Measurements from ENCODE around the gene C4B. TPM values are rescaled to one million over a fixed set of nuclear protein-coding genes. Genes with fewer than 3 reads are reported as not detected.
"Not testable (repeated sequence)": the region's sequence is repeated elsewhere in the genome, so short reads cannot be mapped to it uniquely, and the experiment has no call there.

Gene C4B
- total RNA-seq, 1 donor from 2014 or later: 1.2 TPM

DNA sequence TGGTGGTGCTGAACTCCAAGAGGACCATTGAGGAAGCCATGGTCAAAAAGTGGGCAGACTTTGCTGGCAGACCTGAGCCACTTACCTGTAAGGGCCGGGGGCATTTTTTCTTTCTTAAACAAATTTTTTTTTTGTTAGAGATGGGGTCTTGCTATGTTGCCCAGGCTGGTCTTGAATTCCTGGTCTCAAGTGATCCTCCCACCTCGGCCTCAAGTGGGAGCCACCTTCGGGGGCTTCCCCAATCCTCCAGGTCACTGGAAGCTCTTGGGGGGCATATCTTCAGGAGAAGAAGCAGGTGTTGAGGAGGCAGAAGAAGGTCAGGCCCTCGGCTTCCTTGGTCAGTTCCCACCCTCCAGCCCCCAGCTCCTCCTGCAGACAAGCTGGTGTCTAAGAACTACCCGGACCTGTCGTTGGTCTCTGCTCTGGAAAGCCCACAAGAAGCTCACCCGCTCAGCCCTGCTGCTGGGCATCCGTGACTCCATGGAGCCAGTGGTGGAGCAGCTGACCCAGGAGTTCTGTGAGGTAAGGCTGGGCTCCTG lies 8.5 kb upstream of the C4B start:
- H3K4me3 ChIP-seq (ENCODE audit: low read depth, low read length); DNase-seq (ENCODE audit: low read depth): not testable (repeated sequence)

DNA sequence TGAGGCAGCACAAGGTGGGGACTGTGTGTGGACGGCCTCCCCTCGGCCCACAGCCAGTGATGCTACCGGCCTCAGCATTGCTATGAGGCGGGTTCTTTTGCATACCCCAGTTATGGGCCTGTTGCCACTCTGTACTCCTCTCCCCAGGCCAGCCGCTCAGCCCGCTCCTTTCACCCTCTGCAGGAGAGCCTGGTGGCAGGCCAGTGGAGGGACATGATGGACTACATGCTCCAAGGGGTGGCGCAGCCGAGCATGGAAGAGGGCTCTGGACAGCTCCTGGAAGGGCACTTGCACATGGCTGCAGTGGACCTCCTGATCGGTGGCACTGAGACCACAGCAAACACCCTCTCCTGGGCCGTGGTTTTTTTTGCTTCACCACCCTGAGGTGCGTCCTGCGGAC lies 7.5 kb upstream of the C4B start:
- not testable (repeated sequence) for DNase-seq (ENCODE audit: low read depth); H3K4me3 ChIP-seq (ENCODE audit: low read depth, low read length)

DNA sequence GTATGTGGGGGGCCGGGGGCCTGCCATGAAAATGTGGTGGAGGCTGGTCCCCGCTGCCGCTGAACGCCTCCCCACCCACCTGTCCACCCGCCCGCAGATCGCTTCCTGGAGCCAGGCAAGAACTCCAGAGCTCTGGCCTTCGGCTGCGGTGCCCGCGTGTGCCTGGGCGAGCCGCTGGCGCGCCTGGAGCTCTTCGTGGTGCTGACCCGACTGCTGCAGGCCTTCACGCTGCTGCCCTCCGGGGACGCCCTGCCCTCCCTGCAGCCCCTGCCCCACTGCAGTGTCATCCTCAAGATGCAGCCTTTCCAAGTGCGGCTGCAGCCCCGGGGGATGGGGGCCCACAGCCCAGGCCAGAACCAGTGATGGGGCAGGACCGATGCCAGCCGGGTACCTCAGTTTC lies 6.6 kb upstream of the C4B start:
- not testable (repeated sequence) for H3K4me3 ChIP-seq (ENCODE audit: low read depth, low read length); DNase-seq (ENCODE audit: low read depth)

DNA sequence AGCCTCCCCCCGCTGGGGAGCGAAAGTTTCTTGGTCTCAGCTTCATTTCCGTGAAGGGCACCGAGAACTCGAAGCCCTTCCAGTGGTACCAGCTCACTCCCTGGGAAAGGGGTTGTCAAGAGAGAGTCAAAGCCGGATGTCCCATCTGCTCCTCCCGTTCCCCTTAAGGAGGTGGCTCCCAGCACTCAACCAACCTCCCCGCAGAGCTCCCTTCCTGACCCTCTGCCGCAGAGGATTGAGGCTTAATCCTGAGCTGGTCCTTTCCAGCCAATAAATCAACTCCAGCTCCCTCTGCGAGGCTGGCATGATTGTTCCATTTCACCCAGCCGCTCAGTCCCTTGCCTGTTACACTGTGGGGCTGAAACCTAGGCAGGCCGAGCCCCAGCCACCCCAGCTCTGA lies 6.0 kb upstream of the C4B start:
- H3K4me3 ChIP-seq (ENCODE audit: low read depth, low read length); DNase-seq (ENCODE audit: low read depth): not testable (repeated sequence)

DNA sequence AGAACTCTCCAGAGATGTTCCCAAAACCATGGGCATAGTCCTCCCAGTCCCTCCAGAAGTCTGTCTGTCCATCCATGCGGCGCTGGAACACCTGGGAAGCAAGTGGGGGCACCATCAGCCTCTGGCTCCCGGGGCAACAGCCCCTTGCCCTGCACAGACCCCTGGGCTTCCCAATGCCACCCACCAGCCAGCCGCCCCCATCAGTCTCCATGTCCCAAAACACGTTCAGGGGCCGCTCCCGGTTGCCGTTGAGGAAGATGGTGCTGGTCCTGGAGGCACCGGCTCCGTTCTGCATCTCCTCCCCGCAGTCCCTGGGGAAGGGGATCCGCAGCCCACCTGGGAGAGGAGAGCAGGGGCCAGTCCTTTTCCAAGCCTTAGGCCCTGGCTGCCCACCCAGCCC lies 5.1 kb upstream of the C4B start:
- H3K4me3 ChIP-seq (ENCODE audit: low read depth, low read length); DNase-seq (ENCODE audit: low read depth): not testable (repeated sequence)

DNA sequence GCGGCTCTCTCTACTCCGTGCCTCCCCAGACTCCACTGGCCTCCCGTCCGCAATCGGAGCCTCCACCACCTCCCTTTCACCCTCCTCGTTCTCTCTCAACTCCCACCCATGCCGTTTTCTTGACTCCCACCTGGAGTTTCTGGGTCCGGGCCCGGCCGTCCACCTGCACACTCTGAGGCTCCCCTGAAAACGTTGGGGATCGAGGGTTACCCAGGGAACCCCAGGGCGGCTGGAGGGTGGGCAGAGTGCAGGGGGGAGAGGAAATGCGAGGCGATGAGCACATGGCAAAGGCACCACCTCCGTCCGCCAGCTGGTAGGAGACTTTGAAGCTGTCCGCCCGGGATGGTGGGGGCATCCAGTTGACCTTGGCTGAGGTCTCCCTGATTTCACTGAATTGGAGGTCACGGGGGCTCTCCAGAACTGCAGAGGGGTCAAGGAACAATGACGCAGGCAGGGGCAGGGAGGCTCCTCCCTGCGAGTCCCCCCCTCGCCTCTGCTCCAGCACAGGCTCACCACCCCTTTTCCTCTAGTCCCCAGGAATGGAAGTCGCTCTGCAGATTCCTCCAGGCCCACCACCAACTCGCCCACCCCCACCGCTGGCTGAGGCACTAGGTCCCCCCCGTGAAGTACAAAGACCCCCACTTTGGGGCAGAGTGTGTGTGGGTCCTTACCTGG lies 3.6 kb upstream of the C4B start:
- not testable (repeated sequence) for DNase-seq (ENCODE audit: low read depth); H3K4me3 ChIP-seq (ENCODE audit: low read depth, low read length)

DNA sequence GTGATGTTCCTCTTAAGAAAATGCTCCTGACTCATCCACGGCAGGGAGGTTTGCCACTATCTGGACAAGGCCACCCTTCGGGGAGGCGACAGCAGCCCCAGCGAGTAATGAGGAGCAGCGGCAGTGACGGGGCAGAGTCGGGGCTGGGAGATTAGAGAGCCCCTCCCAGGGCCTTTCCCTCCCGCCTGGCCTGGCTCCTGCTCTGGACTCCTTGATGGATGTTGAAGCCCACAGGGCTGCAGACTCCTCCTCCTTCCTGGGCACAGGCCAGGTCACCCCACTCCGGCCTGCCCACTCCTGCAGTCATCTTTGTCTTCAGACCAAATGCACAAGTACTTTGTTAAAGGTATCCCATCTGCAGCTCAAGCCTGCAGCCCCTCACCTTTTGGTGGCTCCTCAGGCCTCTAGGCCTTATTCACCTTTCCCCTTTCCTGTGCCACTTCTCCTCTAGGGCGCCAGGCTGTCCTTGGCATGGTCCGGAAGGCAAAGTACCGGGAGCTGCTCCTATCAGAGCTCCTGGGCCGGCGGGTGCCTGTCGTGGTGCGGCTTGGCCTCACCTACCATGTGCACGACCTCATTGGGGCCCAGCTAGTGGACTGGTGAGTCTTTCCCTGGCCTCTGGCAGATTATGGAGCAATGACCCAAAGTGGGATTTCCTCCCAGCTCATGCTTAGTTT lies 1.5 kb upstream of the C4B start:
- not testable (repeated sequence) for H3K4me3 ChIP-seq (ENCODE audit: low read depth, low read length); DNase-seq (ENCODE audit: low read depth)

DNA sequence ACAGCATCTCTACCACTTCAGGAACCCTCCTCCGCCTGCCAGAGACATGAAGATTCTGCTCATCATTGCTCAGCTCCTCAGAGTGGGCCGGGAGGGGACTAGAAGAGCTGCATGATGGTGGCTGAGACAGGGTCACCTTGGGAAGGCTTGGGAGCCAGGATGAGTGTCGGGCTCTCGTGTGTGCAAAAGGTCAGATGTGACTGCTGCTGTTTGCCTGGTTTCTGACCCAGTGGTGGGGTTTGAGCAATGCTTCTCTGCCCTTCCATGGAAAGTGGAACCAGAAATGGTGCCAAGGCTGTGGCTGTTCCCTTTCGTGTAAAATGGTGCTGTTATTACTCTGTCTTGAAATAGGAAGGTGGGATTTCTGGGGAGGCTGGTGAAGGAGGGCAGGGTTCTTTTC lies 857 bp upstream of the C4B start:
- DNase-seq (ENCODE audit: low read depth); H3K4me3 ChIP-seq (ENCODE audit: low read depth, low read length): not testable (repeated sequence)

DNA sequence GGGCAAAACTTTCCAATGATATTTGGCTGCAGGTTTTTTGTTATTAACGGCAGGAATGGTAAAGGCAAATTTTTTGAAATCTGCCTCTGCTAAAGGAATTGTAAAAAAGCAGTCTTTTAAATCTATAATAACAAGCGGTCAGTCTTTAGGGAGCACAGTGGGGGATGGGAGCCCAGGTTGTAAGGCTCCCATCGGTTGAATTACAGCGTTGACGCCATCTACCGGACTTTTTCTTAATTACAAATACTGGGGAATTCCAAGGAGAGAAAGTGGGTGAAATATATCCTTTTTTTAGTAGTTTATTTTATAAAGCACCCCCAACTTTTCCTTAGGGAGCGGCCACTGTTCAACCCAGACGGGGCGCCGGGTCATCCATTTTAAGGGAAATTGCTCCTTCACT lies 7.5 kb downstream of the C4B start:
- not testable (repeated sequence) for H3K4me3 ChIP-seq (ENCODE audit: low read depth, low read length); DNase-seq (ENCODE audit: low read depth)

DNA sequence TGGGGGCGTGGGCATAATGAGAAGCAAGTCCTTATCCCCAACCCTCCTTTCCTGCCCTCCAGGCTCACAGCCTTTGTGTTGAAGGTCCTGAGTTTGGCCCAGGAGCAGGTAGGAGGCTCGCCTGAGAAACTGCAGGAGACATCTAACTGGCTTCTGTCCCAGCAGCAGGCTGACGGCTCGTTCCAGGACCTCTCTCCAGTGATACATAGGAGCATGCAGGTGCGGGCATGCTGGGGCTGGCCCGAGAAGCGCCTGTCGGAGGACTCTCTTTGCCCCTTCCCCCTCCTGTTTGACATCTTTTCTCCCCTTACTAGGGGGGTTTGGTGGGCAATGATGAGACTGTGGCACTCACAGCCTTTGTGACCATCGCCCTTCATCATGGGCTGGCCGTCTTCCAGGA lies 14.0 kb downstream of the C4B start:
- not testable (repeated sequence) for H3K4me3 ChIP-seq (ENCODE audit: low read depth, low read length); DNase-seq (ENCODE audit: low read depth)

DNA sequence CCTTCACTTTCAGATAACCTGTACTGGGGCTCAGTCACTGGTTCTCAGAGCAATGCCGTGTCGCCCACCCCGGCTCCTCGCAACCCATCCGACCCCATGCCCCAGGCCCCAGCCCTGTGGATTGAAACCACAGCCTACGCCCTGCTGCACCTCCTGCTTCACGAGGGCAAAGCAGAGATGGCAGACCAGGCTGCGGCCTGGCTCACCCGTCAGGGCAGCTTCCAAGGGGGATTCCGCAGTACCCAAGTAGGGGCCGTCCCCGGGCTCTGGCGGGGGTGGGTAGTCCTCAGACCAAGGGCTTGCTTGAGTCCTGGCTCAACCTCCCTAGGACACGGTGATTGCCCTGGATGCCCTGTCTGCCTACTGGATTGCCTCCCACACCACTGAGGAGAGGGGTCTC lies 15.0 kb downstream of the C4B start:
- DNase-seq (ENCODE audit: low read depth); H3K4me3 ChIP-seq (ENCODE audit: low read depth, low read length): not testable (repeated sequence)

DNA sequence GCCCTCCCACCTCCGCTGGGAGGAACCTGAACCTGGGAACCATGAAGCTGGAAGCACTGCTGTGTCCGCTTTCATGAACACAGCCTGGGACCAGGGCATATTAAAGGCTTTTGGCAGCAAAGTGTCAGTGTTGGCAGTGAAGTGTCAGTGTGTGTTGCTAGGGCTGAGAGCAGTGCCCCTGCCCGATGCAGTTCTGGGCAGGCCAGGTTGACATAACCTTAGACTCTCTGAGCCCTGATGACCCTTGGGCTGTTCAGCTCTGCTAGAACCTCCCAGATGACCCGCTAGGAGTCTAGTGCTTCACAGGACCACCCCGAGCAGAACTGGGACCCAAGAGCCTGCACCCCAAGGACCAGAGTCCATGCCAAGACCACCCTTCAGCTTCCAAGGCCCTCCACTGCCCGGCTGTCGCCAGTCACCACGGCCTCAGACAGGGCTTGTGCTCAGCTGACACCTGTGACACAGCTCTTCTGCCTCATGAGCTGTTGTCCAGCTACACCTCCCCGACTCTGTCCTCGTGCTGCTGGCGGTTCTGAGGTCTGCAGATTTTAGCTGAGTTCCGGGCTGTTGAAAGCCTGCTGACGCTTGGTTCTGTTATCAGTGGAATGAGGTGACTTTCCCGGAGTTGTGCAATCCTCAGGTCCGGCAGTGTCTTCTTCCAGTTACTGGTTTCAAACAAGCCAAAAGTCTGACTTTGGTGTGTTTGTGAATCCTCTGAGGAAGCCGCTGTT lies 20.9 kb downstream of the C4B start:
- H3K4me3 ChIP-seq (ENCODE audit: low read depth, low read length); DNase-seq (ENCODE audit: low read depth): not testable (repeated sequence)

DNA sequence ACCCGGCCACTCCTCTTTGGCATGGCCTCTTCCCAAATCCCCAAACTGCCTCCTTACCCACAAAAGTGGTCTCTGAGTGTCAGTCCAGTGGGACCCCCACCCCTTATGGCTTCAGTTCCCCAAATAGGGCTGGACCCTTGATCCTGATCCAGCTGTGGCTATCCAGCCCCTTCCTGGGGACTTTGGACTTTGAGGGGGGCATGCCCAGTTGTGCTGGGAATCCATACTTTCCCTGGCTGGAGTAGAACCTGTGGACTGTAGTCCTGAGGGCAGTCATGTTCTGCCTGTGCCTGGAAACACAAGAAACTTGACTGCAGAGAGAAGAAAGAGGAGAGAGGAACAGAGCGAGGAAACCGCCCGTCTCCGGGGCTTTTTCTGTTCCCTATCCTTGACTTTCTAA lies 22.5 kb downstream of the C4B start:
- H3K4me3 ChIP-seq (ENCODE audit: low read depth, low read length); DNase-seq (ENCODE audit: low read depth): not testable (repeated sequence)

DNA sequence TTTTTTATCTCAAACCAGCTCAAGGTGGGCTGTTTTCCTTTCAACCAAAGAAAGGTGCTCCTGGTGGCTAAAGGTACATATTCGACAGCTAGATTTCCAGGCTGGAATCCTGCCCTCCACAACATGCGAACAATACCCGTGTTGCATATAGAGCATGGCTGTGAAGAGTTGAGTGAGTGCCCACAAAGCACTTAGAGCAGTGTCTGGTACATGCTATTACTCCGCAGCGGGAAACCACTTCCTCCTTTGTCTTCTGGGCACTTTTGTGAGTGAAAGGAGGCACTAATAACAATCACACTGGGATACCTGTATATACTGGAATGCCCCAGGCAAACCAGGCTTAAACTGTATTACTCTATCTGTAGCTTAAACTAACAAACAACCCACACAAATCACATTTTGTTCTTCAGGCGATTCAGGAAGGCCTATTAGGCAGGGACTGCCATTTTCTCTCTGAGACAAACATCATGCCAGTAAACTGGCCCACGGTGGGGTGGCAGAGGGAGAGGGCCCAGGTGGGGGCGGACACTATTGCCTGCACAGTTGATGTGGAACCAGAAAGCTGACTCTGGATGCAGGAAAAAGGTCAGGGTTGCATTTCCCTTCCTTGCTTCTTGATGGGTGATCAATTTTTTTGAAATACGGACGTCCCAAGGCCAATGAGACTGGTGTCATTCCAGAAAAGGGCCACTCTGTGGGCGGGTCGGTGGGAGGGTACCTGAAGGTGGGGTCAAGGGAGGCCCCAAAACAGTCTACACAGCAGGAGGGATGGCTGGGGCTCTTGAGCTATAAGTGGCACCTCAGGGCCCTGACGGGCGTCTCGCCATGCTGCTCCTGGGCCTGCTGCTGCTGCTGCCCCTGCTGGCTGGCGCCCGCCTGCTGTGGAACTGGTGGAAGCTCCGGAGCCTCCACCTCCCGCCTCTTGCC lies 23.3 kb downstream of the C4B start, which contains the start of gene CYP21A2:
TSS of gene CYP21A2 (plus strand) at position 818 of the 927 bp plus-strand sequence. CDS start at position 826, 8 bp downstream.
- not testable (repeated sequence) for H3K4me3 ChIP-seq (ENCODE audit: low read depth, low read length); DNase-seq (ENCODE audit: low read depth)

DNA sequence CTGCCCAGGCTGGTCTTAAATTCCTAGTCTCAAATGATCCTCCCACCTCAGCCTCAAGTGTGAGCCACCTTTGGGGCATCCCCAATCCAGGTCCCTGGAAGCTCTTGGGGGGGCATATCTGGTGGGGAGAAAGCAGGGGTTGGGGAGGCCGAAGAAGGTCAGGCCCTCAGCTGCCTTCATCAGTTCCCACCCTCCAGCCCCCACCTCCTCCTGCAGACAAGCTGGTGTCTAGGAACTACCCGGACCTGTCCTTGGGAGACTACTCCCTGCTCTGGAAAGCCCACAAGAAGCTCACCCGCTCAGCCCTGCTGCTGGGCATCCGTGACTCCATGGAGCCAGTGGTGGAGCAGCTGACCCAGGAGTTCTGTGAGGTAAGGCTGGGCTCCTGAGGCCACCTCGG lies 24.3 kb downstream of the C4B start:
- H3K4me3 ChIP-seq (ENCODE audit: low read depth, low read length); DNase-seq (ENCODE audit: low read depth): not testable (repeated sequence)

DNA sequence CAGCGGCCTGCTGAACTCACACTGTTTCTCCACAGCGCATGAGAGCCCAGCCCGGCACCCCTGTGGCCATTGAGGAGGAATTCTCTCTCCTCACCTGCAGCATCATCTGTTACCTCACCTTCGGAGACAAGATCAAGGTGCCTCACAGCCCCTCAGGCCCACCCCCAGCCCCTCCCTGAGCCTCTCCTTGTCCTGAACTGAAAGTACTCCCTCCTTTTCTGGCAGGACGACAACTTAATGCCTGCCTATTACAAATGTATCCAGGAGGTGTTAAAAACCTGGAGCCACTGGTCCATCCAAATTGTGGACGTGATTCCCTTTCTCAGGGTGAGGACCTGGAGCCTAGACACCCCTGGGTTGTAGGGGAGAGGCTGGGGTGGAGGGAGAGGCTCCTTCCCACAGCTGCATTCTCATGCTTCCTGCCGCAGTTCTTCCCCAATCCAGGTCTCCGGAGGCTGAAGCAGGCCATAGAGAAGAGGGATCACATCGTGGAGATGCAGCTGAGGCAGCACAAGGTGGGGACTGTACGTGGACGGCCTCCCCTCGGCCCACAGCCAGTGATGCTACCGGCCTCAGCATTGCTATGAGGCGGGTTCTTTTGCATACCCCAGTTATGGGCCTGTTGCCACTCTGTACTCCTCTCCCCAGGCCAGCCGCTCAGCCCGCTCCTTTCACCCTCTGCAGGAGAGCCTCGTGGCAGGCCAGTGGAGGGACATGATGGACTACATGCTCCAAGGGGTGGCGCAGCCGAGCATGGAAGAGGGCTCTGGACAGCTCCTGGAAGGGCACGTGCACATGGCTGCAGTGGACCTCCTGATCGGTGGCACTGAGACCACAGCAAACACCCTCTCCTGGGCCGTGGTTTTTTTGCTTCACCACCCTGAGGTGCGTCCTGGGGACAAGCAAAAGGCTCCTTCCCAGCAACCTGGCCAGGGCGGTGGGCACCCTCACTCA lies 25.0 kb downstream of the C4B start:
- DNase-seq (ENCODE audit: low read depth); H3K4me3 ChIP-seq (ENCODE audit: low read depth, low read length): not testable (repeated sequence)

DNA sequence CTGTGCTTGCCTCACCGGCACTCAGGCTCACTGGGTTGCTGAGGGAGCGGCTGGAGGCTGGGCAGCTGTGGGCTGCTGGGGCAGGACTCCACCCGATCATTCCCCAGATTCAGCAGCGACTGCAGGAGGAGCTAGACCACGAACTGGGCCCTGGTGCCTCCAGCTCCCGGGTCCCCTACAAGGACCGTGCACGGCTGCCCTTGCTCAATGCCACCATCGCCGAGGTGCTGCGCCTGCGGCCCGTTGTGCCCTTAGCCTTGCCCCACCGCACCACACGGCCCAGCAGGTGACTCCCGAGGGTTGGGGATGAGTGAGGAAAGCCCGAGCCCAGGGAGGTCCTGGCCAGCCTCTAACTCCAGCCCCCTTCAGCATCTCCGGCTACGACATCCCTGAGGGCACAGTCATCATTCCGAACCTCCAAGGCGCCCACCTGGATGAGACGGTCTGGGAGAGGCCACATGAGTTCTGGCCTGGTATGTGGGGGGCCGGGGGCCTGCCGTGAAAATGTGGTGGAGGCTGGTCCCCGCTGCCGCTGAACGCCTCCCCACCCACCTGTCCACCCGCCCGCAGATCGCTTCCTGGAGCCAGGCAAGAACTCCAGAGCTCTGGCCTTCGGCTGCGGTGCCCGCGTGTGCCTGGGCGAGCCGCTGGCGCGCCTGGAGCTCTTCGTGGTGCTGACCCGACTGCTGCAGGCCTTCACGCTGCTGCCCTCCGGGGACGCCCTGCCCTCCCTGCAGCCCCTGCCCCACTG lies 25.9 kb downstream of the C4B start:
- not testable (repeated sequence) for DNase-seq (ENCODE audit: low read depth); H3K4me3 ChIP-seq (ENCODE audit: low read depth, low read length)
